ENCODE results near the gene TMEM59. TPM values are rescaled to one million over a fixed set of nuclear protein-coding genes. Genes with fewer than 3 reads are reported as not detected.
"Not testable (repeated sequence)": the region's sequence is repeated elsewhere in the genome, so short reads cannot be mapped to it uniquely, and the experiment has no call there.

TMEM59 gene
- total RNA-seq, 4 donors from 2014 or later = 238 to 466 (median 352) TPM

- H3K27me3 ChIP-seq = no peaks in the 10 kb centered on the region
- no peaks in the 10 kb centered on the region for H3K9me3 ChIP-seq
- no peaks in the 10 kb centered on the region for H3K4me1 ChIP-seq
- WGBS, 2 donors (ENCODE audit: low coverage in 1 of 2) = 76 to 78% methylated on average over 3 of the region's 3 CpGs
- H3K27ac ChIP-seq = no peak overlapping the region
- H3K4me3 ChIP-seq = no peak overlapping the region
- ATAC-seq = no peak
- H3K36me3 ChIP-seq = peaks cover 0 to 53% of the 10 kb centered on the region in 2 donors
- no peak for TF ChIP-seq POLR2A (IDR thresholded peaks at IDR 0.05)
- no peak for TF ChIP-seq CTCF (IDR thresholded peaks at IDR 0.05)
- no peak for TF ChIP-seq EP300 (IDR thresholded peaks at IDR 0.05)
- TF ChIP-seq POLR2AphosphoS5 (IDR thresholded peaks at IDR 0.05) = no peak
Observed at GRCh38 chr1:54028306-54029251, 24.4 kb downstream of the TMEM59 start.

GRCh38 chr1:54027848-54028247 is 25.2 kb downstream of the TMEM59 start:
- no peak for ATAC-seq
- 76 to 93% methylated on average over 5 of the region's 5 CpGs for WGBS, 2 donors (ENCODE audit: low coverage in 1 of 2)

GRCh38 chr1:54024811-54025210 is 28.2 kb downstream of the TMEM59 start:
- not testable (repeated sequence) for H3K27ac ChIP-seq, ATAC-seq

More at GRCh38 chr1:54027848-54028247, 25.2 kb downstream of the TMEM59 start:
- no peaks in the 10 kb centered on the region for H3K9me3 ChIP-seq
- H3K4me3 ChIP-seq = no peak overlapping the region
- no peaks in the 10 kb centered on the region for H3K27me3 ChIP-seq
- no peaks in the 10 kb centered on the region for H3K4me1 ChIP-seq
- H3K36me3 ChIP-seq = peaks cover 0 to 45% of the 10 kb centered on the region in 2 donors
- TF ChIP-seq CTCF (IDR thresholded peaks at IDR 0.05) (no peak), POLR2A (IDR thresholded peaks at IDR 0.05) (no peak)
- no peak overlapping the region for H3K27ac ChIP-seq

GRCh38 chr1:54024358-54024757 is 28.6 kb downstream of the TMEM59 start:
- no peak overlapping the region for H3K4me3 ChIP-seq
- H3K9me3 ChIP-seq = no peaks in the 10 kb centered on the region
- H3K36me3 ChIP-seq = peaks cover 0 to 12% of the 10 kb centered on the region in 2 donors
- WGBS, 2 donors (ENCODE audit: low coverage in 1 of 2) = 60 to 82% methylated on average over 2 of the region's 2 CpGs
- TF ChIP-seq CTCF (IDR thresholded peaks at IDR 0.05) = no peak
- no peak for TF ChIP-seq POLR2A (IDR thresholded peaks at IDR 0.05)
- TF ChIP-seq EP300 (IDR thresholded peaks at IDR 0.05) = no peak
- no peak for TF ChIP-seq POLR2AphosphoS5 (IDR thresholded peaks at IDR 0.05)
- no peaks in the 10 kb centered on the region for H3K4me1 ChIP-seq
- no peaks in the 10 kb centered on the region for H3K27me3 ChIP-seq
- H3K27ac ChIP-seq = no peak overlapping the region
- ATAC-seq = no peak

More at GRCh38 chr1:54024811-54025210, 28.2 kb downstream of the TMEM59 start:
- H3K4me1 ChIP-seq, H3K27me3 ChIP-seq, H3K4me3 ChIP-seq, H3K9me3 ChIP-seq: not testable (repeated sequence)
- 94 to 100% methylated on average over 1 of the region's 1 CpG for WGBS, 2 donors (ENCODE audit: low coverage in 1 of 2)
- H3K36me3 ChIP-seq = peaks cover 0 to 15% of the 10 kb centered on the region in 2 donors

GRCh38 chr1:54019562-54020176 is 33.3 kb downstream of the TMEM59 start:
- not testable (repeated sequence) for H3K4me3 ChIP-seq, H3K9me3 ChIP-seq, H3K27ac ChIP-seq, H3K36me3 ChIP-seq, H3K4me1 ChIP-seq, ATAC-seq
- peaks cover 12% of the 10 kb centered on the region for H3K27me3 ChIP-seq
- 77 to 86% methylated on average over 3 to 8 of the region's 10 CpGs for WGBS, 2 donors (ENCODE audit: low coverage in 1 of 2)

- H3K4me1 ChIP-seq = no peaks in the 10 kb centered on the region
- H3K27ac ChIP-seq = no peak overlapping the region
- WGBS, 2 donors (ENCODE audit: low coverage in 1 of 2) = 70 to 71% methylated on average over 4 to 5 of the region's 5 CpGs
- H3K4me3 ChIP-seq = no peak overlapping the region
- H3K27me3 ChIP-seq = peaks cover 20% of the 10 kb centered on the region
- no peak for ATAC-seq
- H3K9me3 ChIP-seq = no peaks in the 10 kb centered on the region
- TF ChIP-seq CTCF (IDR thresholded peaks at IDR 0.05) (no peak), EP300 (IDR thresholded peaks at IDR 0.05) (no peak), POLR2A (IDR thresholded peaks at IDR 0.05) (no peak), POLR2AphosphoS5 (IDR thresholded peaks at IDR 0.05) (no peak)
- no peaks in the 10 kb centered on the region for H3K36me3 ChIP-seq
Observed at GRCh38 chr1:54018635-54019034, 34.4 kb downstream of the TMEM59 start.

All from gastroesophageal sphincter (tissue), 4 donors.